Measurements from ENCODE around the gene MEGF8. TPM values are rescaled to one million over a fixed set of nuclear protein-coding genes. Genes with fewer than 3 reads are reported as not detected.

The MEGF8 gene
- total and polyA plus RNA-seq, 2 of the 8 experiments (the other 6 are each of a cell fraction or from before 2014, with no cell fraction given), result 13.0 to 23.7 TPM

DNA sequence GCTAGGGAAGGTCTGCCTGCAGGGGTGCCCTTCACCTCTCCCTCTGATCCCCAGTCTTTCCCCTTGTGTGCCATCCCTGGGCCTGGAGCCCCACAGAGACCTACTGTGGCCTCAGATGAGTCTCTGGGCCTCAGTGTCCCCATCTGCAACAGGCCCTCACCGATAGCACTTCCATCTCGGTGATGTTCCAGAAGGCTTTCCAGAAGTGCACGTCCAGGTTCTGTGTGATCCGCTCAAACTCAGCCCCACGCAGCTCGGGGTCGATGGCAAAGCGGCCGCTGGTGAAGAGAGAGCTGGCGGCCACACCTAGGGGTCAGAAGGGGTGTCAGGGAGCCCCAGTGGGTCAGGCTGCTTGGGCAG is 82.4 kb downstream of the MEGF8 start (continued):
- TF ChIP-seq GTF2F1 (IDR thresholded peaks at IDR 0.05; ENCODE audit: borderline replicate concordance, low read depth, low read length) (no peak), NANOG (IDR thresholded peaks at IDR 0.05; ENCODE audit: insufficient read depth, low read depth, low read length, poor library complexity, severe bottlenecking) (no peak)
